ENCODE data around the gene PACRG.

PACRG gene

GRCh38 chr6:163151212-163151611 lies 423.4 kb downstream of the PACRG start:
- FAIRE-seq = peak; percentile 93

GRCh38 chr6:163152701-163153100 lies 424.9 kb downstream of the PACRG start:
- no peak for FAIRE-seq

GRCh38 chr6:163159110-163159509 lies 431.3 kb downstream of the PACRG start:
- FAIRE-seq = peak; percentile 43

- FAIRE-seq = no peak
These were observed 431.9 kb downstream of the PACRG start for GRCh38 chr6:163159689-163160088.

DNA sequence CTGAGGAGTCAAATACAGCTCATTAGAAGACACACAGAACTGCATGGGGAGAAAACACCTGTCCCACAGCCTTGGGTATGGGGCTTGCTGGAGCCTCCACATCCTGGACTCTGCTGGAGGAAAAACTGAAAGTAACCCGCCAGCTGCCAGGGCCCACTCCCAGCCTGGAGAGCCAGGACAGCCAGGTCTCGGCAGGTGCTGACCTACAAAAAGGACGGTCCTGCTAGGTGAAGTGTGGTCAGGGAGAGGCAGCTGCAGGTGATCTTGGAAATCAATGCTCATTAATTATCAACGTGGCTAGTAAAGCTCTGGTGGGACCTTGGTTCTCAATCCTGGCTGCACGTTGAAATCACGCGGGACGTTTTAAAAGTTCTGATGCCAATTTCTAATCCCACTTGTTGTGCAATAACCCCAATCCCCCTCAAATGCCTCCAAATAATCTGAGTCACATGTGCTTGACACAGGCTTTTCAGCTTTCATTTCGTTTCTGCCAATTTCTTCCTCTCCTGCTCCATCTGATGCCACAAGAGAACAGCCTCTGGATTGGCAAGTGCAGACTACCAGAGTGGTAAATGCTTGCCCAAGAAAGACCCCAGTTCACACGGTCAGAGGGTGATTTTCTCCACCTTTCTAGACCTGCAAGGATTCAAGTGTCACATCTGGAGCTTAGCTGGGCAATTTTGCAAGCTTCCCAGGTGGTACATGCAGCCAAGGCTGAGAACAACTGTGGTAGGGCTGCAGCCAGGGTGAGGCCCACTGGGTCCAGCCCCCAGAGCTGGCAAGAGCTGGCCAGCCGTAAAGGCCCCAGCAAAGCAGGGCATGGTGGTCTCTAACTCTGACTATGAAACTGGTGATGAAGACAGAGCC lies 434.5 kb downstream of the PACRG start:
- no peak for FAIRE-seq

- FAIRE-seq = no peak
These were observed 435.1 kb downstream of the PACRG start for GRCh38 chr6:163162874-163163213.

GRCh38 chr6:163164175-163164900 lies 436.6 kb downstream of the PACRG start:
- FAIRE-seq = no peak

DNA sequence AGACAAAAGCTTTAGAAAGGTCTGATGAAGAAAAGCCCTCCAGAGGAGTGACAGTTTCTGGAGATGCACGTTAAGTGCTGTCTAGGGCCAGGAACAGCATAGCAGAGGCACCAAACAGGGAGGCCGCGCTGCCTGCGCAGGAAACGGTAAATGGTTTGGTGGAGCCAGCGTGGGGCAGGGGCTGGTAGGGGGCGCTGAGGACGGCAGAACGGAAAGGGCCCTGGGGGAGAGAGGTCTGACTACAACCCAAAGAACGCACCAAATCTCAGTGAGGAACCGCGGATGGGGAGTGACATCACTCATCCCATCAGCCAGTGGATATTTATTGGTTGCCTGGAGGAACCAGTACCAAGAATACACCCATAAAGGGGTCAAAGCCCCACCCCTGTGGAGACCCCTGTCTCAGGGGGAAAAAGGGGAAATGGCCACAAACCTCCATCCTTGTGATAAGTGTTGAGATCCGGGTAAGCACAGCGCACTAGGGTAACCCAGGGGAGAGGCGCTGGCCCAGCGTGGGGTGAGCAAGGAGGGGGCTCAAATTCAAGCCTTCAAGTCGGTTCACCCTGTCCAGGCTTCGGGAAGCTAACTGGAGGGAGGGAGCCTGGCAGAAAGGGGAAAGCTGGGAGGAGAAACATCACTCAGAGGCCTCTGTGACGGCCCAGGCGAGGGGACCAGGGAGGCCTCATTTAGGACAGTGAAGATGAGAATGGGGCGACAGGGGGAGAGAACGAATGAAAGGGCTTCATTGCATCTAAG lies 437.6 kb downstream of the PACRG start:
- no peak for FAIRE-seq

GRCh38 chr6:163165922-163166321 lies 438.1 kb downstream of the PACRG start:
- FAIRE-seq = no peak

DNA sequence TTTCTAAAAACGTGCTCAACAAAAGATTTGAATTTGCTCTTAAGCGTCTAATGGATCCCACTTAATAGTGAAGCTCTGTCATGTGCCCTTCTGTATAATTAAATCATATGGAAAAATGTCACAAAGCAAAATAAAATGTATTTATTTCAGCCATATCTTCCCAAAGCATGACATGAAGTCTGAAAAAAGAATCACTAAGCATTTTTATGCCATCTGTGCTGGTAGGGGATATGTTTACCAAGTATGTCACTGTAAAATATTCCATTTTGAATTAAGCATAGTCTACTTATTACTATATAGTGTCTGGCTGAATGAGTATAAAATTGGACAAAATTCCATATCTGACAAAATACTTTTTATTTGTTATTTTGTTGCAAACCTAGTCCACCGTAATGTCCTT lies 438.7 kb downstream of the PACRG start:
- no peak for FAIRE-seq

DNA sequence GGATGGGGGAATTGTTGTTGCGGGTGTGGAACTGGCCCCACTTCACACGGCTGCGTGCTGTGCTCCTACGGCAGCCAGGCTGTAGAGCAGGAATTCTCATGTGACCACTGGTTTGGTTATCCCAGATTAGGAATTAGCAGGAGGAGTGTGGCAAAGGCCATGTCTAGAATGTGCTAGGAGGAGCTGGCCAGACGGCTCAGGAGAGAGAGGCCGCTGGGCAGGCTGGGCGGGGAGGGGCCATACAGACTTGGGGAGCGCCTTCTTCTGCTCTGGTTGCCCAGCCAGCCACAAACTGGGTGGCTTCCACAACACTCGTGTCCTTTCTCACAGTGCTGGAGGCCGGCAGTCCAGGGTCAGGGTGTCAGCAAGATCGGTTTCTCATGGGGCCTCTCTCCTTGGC lies 441.7 kb downstream of the PACRG start:
- FAIRE-seq = no peak

- no peak for FAIRE-seq
These were observed 442.6 kb downstream of the PACRG start for GRCh38 chr6:163170294-163170883.

GRCh38 chr6:163173741-163174140 lies 446.0 kb downstream of the PACRG start:
- no peak for FAIRE-seq

- FAIRE-seq = no peak
These were observed 447.5 kb downstream of the PACRG start for GRCh38 chr6:163175301-163175700.

DNA sequence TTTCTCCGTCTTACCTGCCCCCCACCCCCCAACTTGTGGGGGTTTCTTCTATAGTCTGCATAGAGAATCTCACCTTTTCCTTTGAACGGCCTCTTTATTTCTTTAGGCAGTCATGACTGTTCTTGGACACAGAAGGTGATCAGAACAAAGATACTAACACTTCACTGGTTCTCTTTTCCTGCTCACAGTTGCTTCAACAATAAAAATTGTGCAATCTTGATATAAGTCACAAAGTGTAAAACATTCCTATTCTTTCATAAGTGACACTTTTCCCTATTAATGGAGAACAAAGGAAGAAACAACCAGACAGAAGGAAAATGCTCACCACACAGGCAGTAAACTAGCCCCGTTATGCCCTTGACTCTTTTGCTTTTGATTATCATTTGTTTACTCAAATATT lies 448.3 kb downstream of the PACRG start:
- FAIRE-seq = no peak

DNA sequence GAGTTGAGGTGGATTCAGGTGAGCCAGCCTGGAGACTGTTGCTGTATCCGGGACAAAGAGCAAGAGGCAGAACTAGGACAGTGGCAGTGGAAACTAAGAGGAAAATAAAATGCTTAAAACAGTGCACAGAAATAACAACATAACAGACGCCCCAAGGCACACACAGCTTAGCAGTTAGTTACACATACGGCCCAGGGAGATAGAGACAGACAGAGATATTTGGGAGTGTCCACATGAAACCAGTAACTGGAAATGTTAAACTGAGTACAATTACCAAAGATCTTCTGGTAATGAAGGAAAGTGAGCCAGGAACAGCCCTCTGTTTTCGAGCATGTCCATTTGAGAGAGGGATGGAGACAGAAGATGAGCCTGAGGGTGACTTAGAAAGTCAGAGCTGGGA lies 449.2 kb downstream of the PACRG start:
- FAIRE-seq = no peak

DNA sequence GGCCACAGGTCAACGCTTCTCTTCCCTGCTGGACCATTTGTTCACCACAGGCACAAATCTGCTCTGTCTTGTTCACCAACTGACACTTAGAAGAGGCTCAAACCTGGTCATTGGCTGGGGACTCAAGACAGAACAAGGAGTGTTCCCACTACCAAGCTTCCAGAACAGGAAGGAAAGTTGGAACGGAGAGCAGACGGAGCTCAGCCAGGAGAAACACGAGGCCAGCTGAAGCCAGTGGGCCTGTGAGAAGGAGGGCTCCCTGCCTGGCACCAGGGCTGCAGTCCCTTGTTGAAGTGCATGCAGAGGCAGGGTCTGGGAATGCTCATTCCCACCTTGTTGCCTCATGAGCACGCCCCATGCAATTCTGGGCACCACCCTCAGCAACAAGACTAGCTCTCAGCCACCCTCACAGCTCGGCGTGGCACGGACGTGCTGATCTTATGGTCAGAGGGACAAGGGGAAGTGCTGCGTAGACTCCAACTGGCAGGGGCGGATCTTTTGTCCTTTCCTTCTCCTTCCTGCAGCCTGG lies 450.2 kb downstream of the PACRG start:
- FAIRE-seq = no peak

DNA sequence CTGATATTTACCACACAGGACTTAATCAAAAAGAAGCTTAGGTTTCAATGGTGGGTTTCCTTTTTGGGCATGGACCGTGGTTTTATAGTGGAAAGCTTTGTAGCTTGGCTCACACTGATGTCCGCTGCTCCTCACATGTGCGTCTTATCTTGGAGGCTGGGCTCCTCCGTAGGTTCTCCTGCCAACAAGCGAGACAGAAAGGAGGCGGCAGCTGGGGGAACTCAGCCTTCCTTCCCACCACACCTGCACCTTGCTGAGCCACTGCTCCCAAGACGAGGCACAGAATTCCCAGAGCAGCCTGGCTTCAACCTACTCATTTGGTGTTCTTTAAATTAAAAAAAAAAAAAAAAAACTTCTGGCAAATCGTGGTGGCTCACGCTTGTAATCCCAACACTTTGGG lies 451.3 kb downstream of the PACRG start:
- no peak for FAIRE-seq

DNA sequence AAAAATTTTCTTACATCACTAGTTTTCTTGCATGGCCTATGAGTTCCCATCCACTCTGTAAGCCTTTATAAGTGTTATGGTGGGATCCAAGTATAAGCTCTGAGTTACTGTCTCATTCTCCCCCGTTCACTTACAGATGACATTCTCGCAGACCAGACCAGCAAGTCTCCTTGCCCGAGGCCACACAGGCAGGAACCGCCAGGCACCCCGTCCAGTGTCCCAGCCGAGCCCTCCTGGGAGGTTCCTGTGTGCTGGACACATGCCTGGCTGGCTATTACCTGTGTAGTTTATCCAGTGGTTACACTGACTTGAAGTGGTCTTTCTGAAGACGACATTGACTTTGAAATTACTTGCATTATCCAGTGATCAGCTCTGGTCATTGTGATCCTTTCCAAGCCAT lies 451.9 kb downstream of the PACRG start:
- FAIRE-seq = no peak

DNA sequence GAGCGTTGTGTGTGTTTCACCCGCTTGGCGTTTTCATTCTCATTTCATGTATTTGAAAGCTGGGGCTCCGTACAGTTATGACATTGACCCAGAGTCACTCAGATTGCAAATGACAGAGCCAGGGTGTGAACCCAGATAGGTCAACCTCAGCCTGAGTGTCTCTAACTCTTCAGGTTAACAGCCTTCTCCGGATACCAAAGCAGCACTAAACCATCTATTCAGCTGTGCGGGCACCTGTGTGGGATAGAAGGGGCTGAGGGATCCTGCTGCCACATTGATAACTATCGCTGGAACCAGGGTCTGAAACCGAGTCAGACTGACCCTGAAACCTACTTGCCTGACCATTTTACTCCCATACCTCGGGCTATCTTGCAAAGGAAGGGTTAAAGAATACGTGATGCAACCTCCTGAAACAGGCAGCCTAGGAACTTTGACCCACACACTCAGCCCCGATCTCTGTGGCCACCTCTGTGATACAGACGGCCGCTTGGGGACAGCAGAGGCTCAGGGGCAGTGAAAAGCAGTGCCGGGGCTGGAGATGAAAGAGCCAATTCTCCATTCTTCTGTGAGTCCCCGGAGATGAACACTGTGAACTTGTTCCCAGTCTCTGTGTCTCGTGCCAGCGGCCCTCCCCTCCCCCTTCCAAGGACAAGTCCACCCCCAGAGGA lies 453.2 kb downstream of the PACRG start:
- FAIRE-seq = no peak

DNA sequence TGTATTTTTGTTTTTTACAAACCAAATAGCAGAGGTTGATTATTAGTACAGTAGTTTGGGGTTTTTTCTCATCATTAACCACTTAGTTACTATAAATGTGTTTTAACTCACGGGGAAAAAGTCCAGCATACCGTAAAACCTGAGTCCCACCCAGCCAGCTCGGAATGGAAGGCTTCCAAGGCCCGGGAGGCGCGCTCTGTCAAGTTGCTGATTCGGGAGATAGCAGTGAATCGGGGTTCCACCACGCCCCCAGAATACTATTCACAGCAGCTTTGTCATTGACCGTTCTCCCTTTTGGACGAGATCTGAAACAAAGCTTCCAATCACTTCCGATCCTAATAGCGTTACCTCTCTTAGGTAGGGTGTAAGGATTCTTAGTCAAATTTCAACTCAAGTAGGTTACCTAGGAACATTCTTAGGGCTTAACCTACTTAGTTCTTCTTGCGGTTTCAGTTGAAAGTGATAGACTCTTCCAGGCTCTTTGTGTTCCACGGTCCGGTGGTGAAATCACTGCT lies 453.9 kb downstream of the PACRG start:
- FAIRE-seq = no peak

DNA sequence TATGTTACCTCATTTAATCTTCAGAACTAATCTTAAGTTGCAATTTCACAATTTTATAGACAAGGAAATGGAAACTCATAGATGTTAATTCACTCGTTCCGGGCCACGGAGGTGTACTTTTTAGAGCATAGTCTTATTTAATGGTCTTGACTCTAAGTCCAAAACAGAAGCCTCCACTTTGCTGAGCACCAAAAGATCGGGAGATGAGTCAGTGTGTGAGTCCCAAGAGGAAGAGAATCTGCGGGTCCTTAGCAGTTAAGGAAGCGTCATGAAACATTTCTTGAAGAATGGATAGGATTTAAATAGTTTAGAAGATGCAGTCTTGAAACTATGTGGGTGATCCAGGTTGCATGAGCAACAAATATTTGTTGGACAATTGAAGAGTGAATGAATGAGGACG lies 454.9 kb downstream of the PACRG start:
- no peak for FAIRE-seq
